Rectal smooth muscle tissue (tissue), 1 donor: Measurements from ENCODE around the gene CASZ1.

Source experiments
- H3K27ac ChIP-seq: one replicate; pipeline ENCODE4 v1.7.0; 2013; ENCODE audit warnings: low read depth, low read length, inconsistent platforms
- H3K27me3 ChIP-seq: one replicate; pipeline ENCODE4 v1.7.0; 2013; ENCODE audit warnings: low read length; ENCODE audit not compliant: control insufficient read depth, insufficient read depth
- H3K36me3 ChIP-seq: one replicate; pipeline ENCODE4 v1.7.0; 2013; ENCODE audit warnings: low read length; ENCODE audit not compliant: control insufficient read depth, insufficient read depth
- H3K4me1 ChIP-seq: one replicate; pipeline ENCODE4 v1.7.0; 2013; ENCODE audit warnings: low read length; ENCODE audit not compliant: control insufficient read depth, insufficient read depth
- H3K4me3 ChIP-seq: one replicate; pipeline ENCODE4 v1.7.0; 2013; ENCODE audit warnings: low read length
- H3K9ac ChIP-seq: one replicate; pipeline ENCODE4 v1.7.0; 2013; ENCODE audit warnings: low read length

CASZ1 gene

GRCh38 chr1:10785728-10786638 is 10.5 kb downstream of the CASZ1 start:
- H3K27ac ChIP-seq = peak overlapping the region; percentile 55
- H3K4me3 ChIP-seq = no peak overlapping the region
- peaks cover 15% of the 10 kb centered on the region for H3K4me1 ChIP-seq
- no peak overlapping the region for H3K9ac ChIP-seq
- no peaks in the 10 kb centered on the region for H3K27me3 ChIP-seq
- no peaks in the 10 kb centered on the region for H3K36me3 ChIP-seq

GRCh38 chr1:10784998-10785727 is 11.3 kb downstream of the CASZ1 start:
- Histone ChIP-seq H3K4me3 (no peak overlapping the region), H3K27me3 (no peaks in the 10 kb centered on the region), H3K36me3 (no peaks in the 10 kb centered on the region), H3K4me1 (peaks cover 15% of the 10 kb centered on the region), H3K9ac (no peak overlapping the region), H3K27ac (peak overlapping the region; percentile 55)

GRCh38 chr1:10782491-10783244 is 13.8 kb downstream of the CASZ1 start:
- H3K27me3 ChIP-seq = no peaks in the 10 kb centered on the region
- H3K4me1 ChIP-seq = peaks cover 9% of the 10 kb centered on the region
- H3K36me3 ChIP-seq = no peaks in the 10 kb centered on the region
- no peak overlapping the region for H3K27ac ChIP-seq
- H3K4me3 ChIP-seq = no peak overlapping the region
- H3K9ac ChIP-seq = no peak overlapping the region

- H3K4me1 ChIP-seq = peaks cover 10% of the 10 kb centered on the region
- no peaks in the 10 kb centered on the region for H3K36me3 ChIP-seq
- no peak overlapping the region for H3K9ac ChIP-seq
- H3K4me3 ChIP-seq = no peak overlapping the region
- no peak overlapping the region for H3K27ac ChIP-seq
- no peaks in the 10 kb centered on the region for H3K27me3 ChIP-seq
Observed at GRCh38 chr1:10781137-10781536, 15.3 kb downstream of the CASZ1 start.

GRCh38 chr1:10779841-10780240 is 16.6 kb downstream of the CASZ1 start:
- Histone ChIP-seq H3K4me3 (peak overlapping the region; percentile 28), H3K4me1 (peaks cover 11% of the 10 kb centered on the region), H3K27ac (peak overlapping the region; percentile 19), H3K36me3 (no peaks in the 10 kb centered on the region), H3K9ac (no peak overlapping the region), H3K27me3 (no peaks in the 10 kb centered on the region)

GRCh38 chr1:10779201-10779600 is 17.2 kb downstream of the CASZ1 start:
- Histone ChIP-seq H3K36me3 (no peaks in the 10 kb centered on the region), H3K4me1 (peaks cover 13% of the 10 kb centered on the region), H3K4me3 (no peak overlapping the region), H3K27ac (no peak overlapping the region), H3K9ac (no peak overlapping the region), H3K27me3 (no peaks in the 10 kb centered on the region)

- Histone ChIP-seq H3K27ac (no peak overlapping the region), H3K4me1 (peaks cover 13% of the 10 kb centered on the region), H3K4me3 (peak overlapping the region; percentile 22)
Observed at GRCh38 chr1:10778640-10779039, 17.8 kb downstream of the CASZ1 start.

GRCh38 chr1:10777749-10778574 is 18.5 kb downstream of the CASZ1 start:
- no peak overlapping the region for H3K9ac ChIP-seq
- H3K4me1 ChIP-seq = peaks cover 13% of the 10 kb centered on the region
- no peaks in the 10 kb centered on the region for H3K36me3 ChIP-seq
- no peak overlapping the region for H3K27ac ChIP-seq
- no peaks in the 10 kb centered on the region for H3K27me3 ChIP-seq
- no peak overlapping the region for H3K4me3 ChIP-seq

More at GRCh38 chr1:10778640-10779039, 17.8 kb downstream of the CASZ1 start:
- Histone ChIP-seq H3K27me3 (no peaks in the 10 kb centered on the region), H3K36me3 (no peaks in the 10 kb centered on the region), H3K9ac (peak overlapping the region; percentile 17)

GRCh38 chr1:10776190-10776905 is 20.1 kb downstream of the CASZ1 start:
- Histone ChIP-seq H3K9ac (no peak overlapping the region), H3K4me3 (no peak overlapping the region), H3K27me3 (no peaks in the 10 kb centered on the region), H3K27ac (no peak overlapping the region), H3K36me3 (no peaks in the 10 kb centered on the region), H3K4me1 (peaks cover 13% of the 10 kb centered on the region)

- H3K4me1 ChIP-seq = peaks cover 13% of the 10 kb centered on the region
- no peaks in the 10 kb centered on the region for H3K36me3 ChIP-seq
- no peak overlapping the region for H3K27ac ChIP-seq
- H3K9ac ChIP-seq = no peak overlapping the region
- H3K4me3 ChIP-seq = no peak overlapping the region
- no peaks in the 10 kb centered on the region for H3K27me3 ChIP-seq
Observed at GRCh38 chr1:10775763-10776162, 20.7 kb downstream of the CASZ1 start.

GRCh38 chr1:10774615-10775310 is 21.7 kb downstream of the CASZ1 start:
- peak overlapping the region; percentile 41 for H3K27ac ChIP-seq
- peaks cover 13% of the 10 kb centered on the region for H3K4me1 ChIP-seq
- H3K36me3 ChIP-seq = no peaks in the 10 kb centered on the region
- no peak overlapping the region for H3K9ac ChIP-seq
- no peak overlapping the region for H3K4me3 ChIP-seq
- H3K27me3 ChIP-seq = no peaks in the 10 kb centered on the region
